ENCODE results near the gene ZNF296. TPM values are rescaled to one million over a fixed set of nuclear protein-coding genes. Genes with fewer than 3 reads are reported as not detected.

Gene ZNF296
- total and polyA plus RNA-seq, 12 donors: 0.15 to 0.95 (median 0.22) TPM; not detected in 5

DNA sequence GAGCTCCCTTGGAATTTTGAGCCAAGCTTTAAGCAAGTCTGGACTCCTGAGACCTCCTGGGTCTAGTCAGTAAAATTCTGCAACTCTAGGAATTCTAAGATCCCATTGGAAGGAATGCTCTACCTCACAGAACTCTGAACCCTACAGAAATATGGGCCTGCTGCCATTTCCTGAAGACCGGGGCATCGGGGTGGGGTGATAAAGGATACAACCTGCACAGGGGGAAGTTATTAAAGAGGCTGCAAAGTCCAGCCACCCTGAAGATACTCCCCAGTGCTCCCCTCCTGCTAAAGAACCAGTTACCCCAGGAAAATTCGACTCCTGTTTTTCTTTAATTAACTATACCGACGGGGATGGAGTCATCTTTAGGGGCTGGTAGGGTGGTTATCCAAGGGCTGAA, 14.3 kb upstream of the ZNF296 start:
- Histone ChIP-seq H3K27ac (peak overlapping the region in 3 of 10 donors; percentile 39 to 88 (median 49)), H3K27me3 (no peaks in the 10 kb centered on the region), H3K36me3 (peaks cover 0 to 44% (median 3%) of the 10 kb centered on the region in 9 donors), H3K9me3 (no peaks in the 10 kb centered on the region), H3K4me3 (peak overlapping the region in 9 of 10 donors; percentile 30 to 99 (median 92)), H3K4me1 (peaks cover 10 to 42% (median 33%) of the 10 kb centered on the region in 9 donors)
- TF ChIP-seq, protein P1, sequence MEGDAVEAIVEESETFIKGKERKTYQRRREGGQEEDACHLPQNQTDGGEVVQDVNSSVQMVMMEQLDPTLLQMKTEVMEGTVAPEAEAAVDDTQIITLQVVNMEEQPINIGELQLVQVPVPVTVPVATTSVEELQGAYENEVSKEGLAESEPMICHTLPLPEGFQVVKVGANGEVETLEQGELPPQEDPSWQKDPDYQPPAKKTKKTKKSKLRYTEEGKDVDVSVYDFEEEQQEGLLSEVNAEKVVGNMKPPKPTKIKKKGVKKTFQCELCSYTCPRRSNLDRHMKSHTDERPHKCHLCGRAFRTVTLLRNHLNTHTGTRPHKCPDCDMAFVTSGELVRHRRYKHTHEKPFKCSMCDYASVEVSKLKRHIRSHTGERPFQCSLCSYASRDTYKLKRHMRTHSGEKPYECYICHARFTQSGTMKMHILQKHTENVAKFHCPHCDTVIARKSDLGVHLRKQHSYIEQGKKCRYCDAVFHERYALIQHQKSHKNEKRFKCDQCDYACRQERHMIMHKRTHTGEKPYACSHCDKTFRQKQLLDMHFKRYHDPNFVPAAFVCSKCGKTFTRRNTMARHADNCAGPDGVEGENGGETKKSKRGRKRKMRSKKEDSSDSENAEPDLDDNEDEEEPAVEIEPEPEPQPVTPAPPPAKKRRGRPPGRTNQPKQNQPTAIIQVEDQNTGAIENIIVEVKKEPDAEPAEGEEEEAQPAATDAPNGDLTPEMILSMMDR (IDR thresholded peaks at IDR 0.05): no peak
- intact Hi-C loops (cut with DNase I): loop anchor here in 4 of 10 donors (1.0 to 10.0 kb wide), 3 partner anchors 87 to 94 kb away; partner anchors contain the start of genes BLOC1S3 (in 3 of the 4) and TRAPPC6A (in 3 of the 4)
- DNase-seq (no peak), ATAC-seq (no peak)
- 47 to 49% methylated on average over 5 of the region's 5 CpGs for WGBS, 2 donors

GRCh38 chr19:45090034-45090433, 13.8 kb upstream of the ZNF296 start:
- ATAC-seq (no peak), DNase-seq (no peak)
- peaks cover 0 to 48% (median 3%) of the 10 kb centered on the region in 9 donors for H3K36me3 ChIP-seq
- TF ChIP-seq, protein P1 (IDR thresholded peaks at IDR 0.05): no peak
- no peak overlapping the region for H3K27ac ChIP-seq
- H3K4me3 ChIP-seq: no peak overlapping the region
- peaks cover 10 to 36% (median 27%) of the 10 kb centered on the region in 9 donors for H3K4me1 ChIP-seq
- intact Hi-C loops (cut with DNase I): loop anchor here in 3 of 10 donors (5.0 to 10.0 kb wide), 2 partner anchors 87 to 95 kb away; partner anchors contain the start of genes BLOC1S3 (in 2 of the 3) and TRAPPC6A (in 2 of the 3)
- 88 to 89% methylated on average over 17 of the region's 17 CpGs for WGBS, 2 donors
- no peaks in the 10 kb centered on the region for H3K27me3 ChIP-seq
- H3K9me3 ChIP-seq: no peaks in the 10 kb centered on the region

GRCh38 chr19:45087531-45087930, 11.3 kb upstream of the ZNF296 start:
- H3K4me3 ChIP-seq: no peak overlapping the region
- H3K9me3 ChIP-seq: no peaks in the 10 kb centered on the region
- H3K36me3 ChIP-seq: peaks cover 0 to 61% (median 3%) of the 10 kb centered on the region in 9 donors
- H3K27me3 ChIP-seq: no peaks in the 10 kb centered on the region
- WGBS, 2 donors: 79 to 82% methylated on average over 11 of the region's 11 CpGs
- TF ChIP-seq, protein P1 (IDR thresholded peaks at IDR 0.05): no peak
- DNase-seq: no peak
- intact Hi-C loops (cut with DNase I): no loop called here
- no peak overlapping the region for H3K27ac ChIP-seq
- peaks cover 4 to 20% (median 9%) of the 10 kb centered on the region in 9 donors for H3K4me1 ChIP-seq
- no peak for ATAC-seq

GRCh38 chr19:45086480-45086879, 10.2 kb upstream of the ZNF296 start:
- TF ChIP-seq, protein P1 (IDR thresholded peaks at IDR 0.05): no peak
- DNase-seq: no peak
- Histone ChIP-seq H3K36me3 (peaks cover 0 to 72% (median 11%) of the 10 kb centered on the region in 9 donors), H3K4me1 (peaks cover 4 to 13% (median 8%) of the 10 kb centered on the region in 9 donors), H3K27me3 (no peaks in the 10 kb centered on the region), H3K9me3 (no peaks in the 10 kb centered on the region), H3K4me3 (no peak overlapping the region), H3K27ac (no peak overlapping the region)
- intact Hi-C loops (cut with DNase I): no loop called here
- no peak for ATAC-seq
- WGBS, 2 donors: 95 to 97% methylated on average over 4 of the region's 4 CpGs

All from heart right ventricle (tissue), 16 donors.